Measurements from ENCODE around the gene LEFTY2.

The LEFTY2 gene

GRCh38 chr1:225909477-225909876 lies 31.5 kb downstream of the LEFTY2 start:
- TF ChIP-seq ZFX (IDR thresholded peaks at IDR 0.05) (no peak), CTCF (conservative IDR thresholded peaks at IDR 0.05) (no peak)
- no peak overlapping the region for H3K27ac ChIP-seq

GRCh38 chr1:225908773-225909172 lies 32.2 kb downstream of the LEFTY2 start:
- TF ChIP-seq ZFX (IDR thresholded peaks at IDR 0.05) = no peak
- TF ChIP-seq CTCF (conservative IDR thresholded peaks at IDR 0.05) = no peak
- no peak overlapping the region for H3K27ac ChIP-seq

- no peak for TF ChIP-seq ZFX (IDR thresholded peaks at IDR 0.05)
- no peak for TF ChIP-seq CTCF (conservative IDR thresholded peaks at IDR 0.05)
- no peak overlapping the region for H3K27ac ChIP-seq
These were observed 32.9 kb downstream of the LEFTY2 start for GRCh38 chr1:225908013-225908640.

GRCh38 chr1:225907341-225907740 lies 33.7 kb downstream of the LEFTY2 start:
- TF ChIP-seq ZFX (IDR thresholded peaks at IDR 0.05) (no peak), CTCF (conservative IDR thresholded peaks at IDR 0.05) (no peak)
- H3K27ac ChIP-seq = no peak overlapping the region

- TF ChIP-seq ZFX (IDR thresholded peaks at IDR 0.05) = no peak
- TF ChIP-seq CTCF (conservative IDR thresholded peaks at IDR 0.05) = no peak
- H3K27ac ChIP-seq = no peak overlapping the region
These were observed 34.6 kb downstream of the LEFTY2 start for GRCh38 chr1:225906467-225906866.

GRCh38 chr1:225903623-225904022 lies 37.4 kb downstream of the LEFTY2 start:
- H3K27ac ChIP-seq = no peak overlapping the region
- no peak for TF ChIP-seq CTCF (conservative IDR thresholded peaks at IDR 0.05)
- TF ChIP-seq ZFX (IDR thresholded peaks at IDR 0.05) = no peak

GRCh38 chr1:225899044-225899925 lies 41.7 kb downstream of the LEFTY2 start:
- no peak for TF ChIP-seq CTCF (conservative IDR thresholded peaks at IDR 0.05)
- no peak for TF ChIP-seq ZFX (IDR thresholded peaks at IDR 0.05)
- no peak overlapping the region for H3K27ac ChIP-seq

Data from C4-2B (cell line).